Progenitor cell of endocrine pancreas (in vitro differentiated cells): ENCODE measurements around the gene DDR2. TPM values are rescaled to one million over a fixed set of nuclear protein-coding genes. Genes with fewer than 3 reads are reported as not detected.

Experiments
- DNase-seq: peaks from one replicate; pipeline ENCODE4 v3.0.0; 2021; ENCODE audit warnings: low spot score; ENCODE audit not compliant: unreplicated experiment
- H3K27ac Mint-ChIP-seq: 2 replicates; pipeline ENCODE4 v1.8.0; 2021; ENCODE audit warnings: mild to moderate bottlenecking, moderate library complexity, mixed read lengths
- H3K27me3 Mint-ChIP-seq: 2 replicates; pipeline ENCODE4 v1.8.0; 2021; ENCODE audit warnings: mixed read lengths
- H3K36me3 Mint-ChIP-seq: 2 replicates; pipeline ENCODE4 v1.8.0; 2022; ENCODE audit warnings: mixed read lengths; ENCODE audit not compliant: insufficient read depth
- H3K4me1 Mint-ChIP-seq: 2 replicates; pipeline ENCODE4 v1.8.0; 2021; ENCODE audit warnings: low read depth, mixed read lengths
- H3K4me3 Mint-ChIP-seq: 2 replicates; pipeline ENCODE4 v1.8.0; 2021; ENCODE audit warnings: low read depth, mild to moderate bottlenecking, moderate library complexity, mixed read lengths
- H3K9me3 Mint-ChIP-seq: 2 replicates; pipeline ENCODE4 v1.8.0; 2021; ENCODE audit warnings: low read depth, mixed read lengths
- total RNA-seq: library from RNA; stranded (reverse); gene quantifications from 2 replicates; pipeline ENCODE4 v1.2.1, GENCODE V29; 2021
- TF ChIP-seq, protein P1 (sequence below): fragments of 200-600 bp; sonication (generic); IDR thresholded peaks from one replicate; pipeline ENCODE4 v1.5.0; 2021; ENCODE audit warnings: antibody characterized with exemption, mild to moderate bottlenecking; ENCODE audit not compliant: unreplicated experiment

The DDR2 gene
- total RNA-seq, 1 donor from 2014 or later: 1.7 TPM

GRCh38 chr1:162671664-162672410 lies 39.6 kb downstream of the DDR2 start:
- Mint-ChIP-seq H3K27ac (no peak overlapping the region), H3K4me1 (no peaks in the 10 kb centered on the region), H3K36me3 (no peaks in the 10 kb centered on the region), H3K9me3 (no peaks in the 10 kb centered on the region), H3K27me3 (no peaks in the 10 kb centered on the region), H3K4me3 (no peak overlapping the region)
- TF ChIP-seq, protein P1, sequence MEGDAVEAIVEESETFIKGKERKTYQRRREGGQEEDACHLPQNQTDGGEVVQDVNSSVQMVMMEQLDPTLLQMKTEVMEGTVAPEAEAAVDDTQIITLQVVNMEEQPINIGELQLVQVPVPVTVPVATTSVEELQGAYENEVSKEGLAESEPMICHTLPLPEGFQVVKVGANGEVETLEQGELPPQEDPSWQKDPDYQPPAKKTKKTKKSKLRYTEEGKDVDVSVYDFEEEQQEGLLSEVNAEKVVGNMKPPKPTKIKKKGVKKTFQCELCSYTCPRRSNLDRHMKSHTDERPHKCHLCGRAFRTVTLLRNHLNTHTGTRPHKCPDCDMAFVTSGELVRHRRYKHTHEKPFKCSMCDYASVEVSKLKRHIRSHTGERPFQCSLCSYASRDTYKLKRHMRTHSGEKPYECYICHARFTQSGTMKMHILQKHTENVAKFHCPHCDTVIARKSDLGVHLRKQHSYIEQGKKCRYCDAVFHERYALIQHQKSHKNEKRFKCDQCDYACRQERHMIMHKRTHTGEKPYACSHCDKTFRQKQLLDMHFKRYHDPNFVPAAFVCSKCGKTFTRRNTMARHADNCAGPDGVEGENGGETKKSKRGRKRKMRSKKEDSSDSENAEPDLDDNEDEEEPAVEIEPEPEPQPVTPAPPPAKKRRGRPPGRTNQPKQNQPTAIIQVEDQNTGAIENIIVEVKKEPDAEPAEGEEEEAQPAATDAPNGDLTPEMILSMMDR: no peak
- DNase-seq: no peak

DNA sequence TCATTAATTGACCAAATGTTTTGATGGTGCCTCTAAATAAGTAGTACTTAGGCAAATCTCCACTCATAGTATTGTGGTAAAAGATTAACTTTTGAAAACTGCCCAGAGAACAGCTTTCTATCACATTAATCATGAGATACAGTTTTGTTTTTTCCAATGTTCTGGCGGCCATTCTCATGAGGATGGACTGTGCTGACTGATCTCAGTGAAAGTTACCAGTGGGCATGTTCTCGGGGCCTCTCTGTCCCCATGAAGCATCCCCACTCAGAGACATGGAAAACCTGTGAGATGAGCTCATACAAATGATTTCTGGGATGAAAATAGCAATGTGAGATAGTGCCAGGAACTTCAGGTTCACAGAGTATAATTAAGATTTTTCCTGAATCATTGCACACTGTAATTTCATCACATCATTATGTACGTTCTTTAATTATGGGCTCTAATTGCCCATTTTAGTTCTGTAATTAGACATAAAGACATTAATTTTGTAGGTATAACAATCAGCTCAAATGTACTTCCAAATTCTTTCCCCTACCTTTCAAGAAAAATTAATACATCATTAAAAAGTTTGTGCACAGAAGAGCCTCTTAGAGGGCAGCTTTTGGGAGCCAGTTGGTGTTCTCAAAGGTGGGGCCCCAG lies 40.5 kb downstream of the DDR2 start:
- no peak for DNase-seq
- Mint-ChIP-seq H3K27ac (no peak overlapping the region), H3K36me3 (no peaks in the 10 kb centered on the region), H3K4me1 (no peaks in the 10 kb centered on the region), H3K4me3 (no peak overlapping the region), H3K9me3 (no peaks in the 10 kb centered on the region), H3K27me3 (no peaks in the 10 kb centered on the region)
- TF ChIP-seq, protein P1: no peak

GRCh38 chr1:162674034-162674608 lies 41.9 kb downstream of the DDR2 start:
- Mint-ChIP-seq H3K36me3 (no peaks in the 10 kb centered on the region), H3K9me3 (peaks cover 3% of the 10 kb centered on the region), H3K4me3 (no peak overlapping the region), H3K27ac (no peak overlapping the region), H3K4me1 (no peaks in the 10 kb centered on the region), H3K27me3 (no peaks in the 10 kb centered on the region)
- DNase-seq: no peak
- TF ChIP-seq, protein P1: no peak

GRCh38 chr1:162676087-162676486 lies 43.8 kb downstream of the DDR2 start:
- TF ChIP-seq, protein P1: no peak
- no peaks in the 10 kb centered on the region for H3K27me3 Mint-ChIP-seq
- no peak overlapping the region for H3K4me3 Mint-ChIP-seq
- H3K36me3 Mint-ChIP-seq: peaks cover 1% of the 10 kb centered on the region
- peaks cover 13% of the 10 kb centered on the region for H3K9me3 Mint-ChIP-seq
- DNase-seq: no peak
- no peaks in the 10 kb centered on the region for H3K4me1 Mint-ChIP-seq
- no peak overlapping the region for H3K27ac Mint-ChIP-seq

DNA sequence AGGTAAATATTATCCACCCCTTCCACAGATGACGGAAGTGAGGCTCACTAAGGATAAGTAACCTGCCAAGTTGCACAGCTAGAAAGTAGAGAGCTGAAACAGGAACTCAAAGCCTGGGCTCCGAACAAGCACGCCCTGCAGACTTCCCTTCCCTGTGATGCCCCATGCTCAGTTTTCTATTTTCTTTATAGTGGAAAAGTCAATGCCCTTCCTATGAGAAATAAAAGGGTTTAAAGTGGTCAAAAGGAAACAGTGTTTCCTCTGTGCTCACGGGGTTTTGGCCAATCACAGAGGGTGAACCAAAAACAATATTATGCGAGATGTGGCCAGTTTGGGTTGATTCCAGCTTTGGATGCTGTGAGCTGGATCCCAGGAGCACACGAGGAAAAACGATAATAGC lies 44.5 kb downstream of the DDR2 start:
- H3K4me1 Mint-ChIP-seq: no peaks in the 10 kb centered on the region
- TF ChIP-seq, protein P1: no peak
- no peak overlapping the region for H3K27ac Mint-ChIP-seq
- peaks cover 1% of the 10 kb centered on the region for H3K36me3 Mint-ChIP-seq
- no peak overlapping the region for H3K4me3 Mint-ChIP-seq
- DNase-seq: no peak
- no peaks in the 10 kb centered on the region for H3K27me3 Mint-ChIP-seq
- H3K9me3 Mint-ChIP-seq: peaks cover 13% of the 10 kb centered on the region
